SH-SY5Y (cell line): ENCODE results near the gene NOL9.

Source experiments
- GATA2 ChIP-seq: IDR thresholded peaks from 2 replicates; pipeline ENCODE4 v1.6.1; 2011; ENCODE audit warnings: mild to moderate bottlenecking, low read depth, low read length
- GATA3 ChIP-seq: IDR thresholded peaks from 2 replicates; pipeline ENCODE4 v1.6.1; 2011; ENCODE audit warnings: low read depth, mild to moderate bottlenecking, low read length, moderate library complexity

GRCh38 chr1:6577831-6578525 lies 23.7 kb upstream of the NOL9 start:
- TF ChIP-seq GATA3 (no peak), GATA2 (no peak)
